ENCODE results near the gene CNOT4. TPM values are rescaled to one million over a fixed set of nuclear protein-coding genes. Genes with fewer than 3 reads are reported as not detected.

The CNOT4 gene
- total RNA-seq, 2 donors from 2014 or later: 11.9 to 12.2 TPM

- Histone ChIP-seq H3K27ac (no peak overlapping the region), H3K9me3 (no peaks in the 10 kb centered on the region), H3K4me1 (no peaks in the 10 kb centered on the region), H3K4me3 (no peak overlapping the region), H3K36me3 (replicated peaks in 1 of 2; ENCODE audit: insufficient read depth in 1 of 2, low read depth in 2 of 2) (no peaks in the 10 kb centered on the region), H3K27me3 (no peaks in the 10 kb centered on the region)
- intact Hi-C loops (cut with DNase I): no loop called here
- TF ChIP-seq CTCF (IDR thresholded peaks at IDR 0.05) (no peak), POLR2A (IDR thresholded peaks at IDR 0.05) (no peak)
- DNase-seq (no peak), ATAC-seq (no peak)
Observed at GRCh38 chr7:135380351-135380750, 129.6 kb downstream of the CNOT4 start.

DNA sequence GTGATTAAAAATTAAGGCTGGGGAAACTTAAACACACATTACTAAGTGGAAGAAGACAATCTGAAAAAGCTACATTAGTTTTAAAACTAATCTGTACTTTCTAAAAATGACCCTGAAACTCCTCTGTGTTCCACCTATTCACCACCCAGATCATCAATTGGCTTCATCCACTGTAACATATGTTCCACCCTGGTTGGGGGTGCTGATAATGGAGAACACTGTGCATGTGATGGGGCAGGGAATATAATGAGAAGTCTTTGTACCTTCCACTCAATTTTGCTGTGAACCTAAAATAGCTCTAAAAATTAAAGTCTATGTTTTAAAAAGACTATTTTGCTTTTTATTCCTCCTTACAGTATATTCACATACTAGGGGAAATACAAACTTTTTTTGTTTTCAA is 132.7 kb downstream of the CNOT4 start:
- intact Hi-C loops (cut with DNase I): no loop called here
- ATAC-seq: no peak
- H3K9me3 ChIP-seq: no peaks in the 10 kb centered on the region

DNA sequence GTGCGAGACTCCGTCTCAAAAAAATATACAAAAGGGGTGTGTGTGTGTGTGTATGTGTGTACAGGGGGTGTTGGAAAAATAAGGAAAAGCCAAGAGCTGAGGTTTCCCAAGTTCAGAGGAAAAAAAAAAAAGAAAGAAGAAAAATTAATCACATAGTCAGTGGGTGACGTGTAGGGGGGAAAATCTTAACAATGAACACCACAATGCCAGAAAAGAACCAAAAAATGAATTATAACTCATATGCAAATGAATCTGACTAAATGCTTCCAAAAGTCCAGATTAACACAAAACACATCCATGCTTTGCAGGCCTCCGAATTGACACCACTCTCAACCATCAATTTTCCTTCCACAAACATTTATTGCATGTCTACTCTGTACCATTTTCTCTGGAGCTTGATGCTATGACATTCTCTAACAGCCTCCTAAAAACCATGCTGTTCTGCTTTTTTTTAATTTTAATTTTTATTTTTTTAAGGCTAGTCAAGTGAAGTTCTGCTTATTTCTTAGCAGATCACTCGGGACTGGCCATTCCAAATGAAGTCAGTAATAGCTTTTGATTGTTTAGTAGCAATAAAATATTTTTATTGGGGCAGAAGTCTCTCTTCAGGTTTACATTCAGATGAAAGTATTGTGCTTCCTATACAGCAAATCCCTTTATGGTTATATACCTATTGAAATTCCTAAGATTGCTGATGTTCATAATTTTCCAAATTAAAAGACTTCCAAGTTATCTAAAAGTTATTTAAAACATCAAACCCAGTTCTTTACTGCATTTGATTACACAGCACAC is 133.8 kb downstream of the CNOT4 start:
- Histone ChIP-seq H3K27ac (no peak overlapping the region), H3K4me3 (no peak overlapping the region), H3K27me3 (no peaks in the 10 kb centered on the region), H3K4me1 (no peaks in the 10 kb centered on the region), H3K36me3 (replicated peaks in 1 of 2; ENCODE audit: insufficient read depth in 1 of 2, low read depth in 2 of 2) (no peaks in the 10 kb centered on the region), H3K9me3 (no peaks in the 10 kb centered on the region)
- WGBS, 2 donors: 95 to 98% methylated on average over 5 of the region's 5 CpGs
- intact Hi-C loops (cut with DNase I): no loop called here
- DNase-seq: no peak
- no peak for ATAC-seq
- TF ChIP-seq POLR2A (IDR thresholded peaks at IDR 0.05) (no peak), CTCF (IDR thresholded peaks at IDR 0.05) (no peak)

More for the DNA sequence above, 132.7 kb downstream of the CNOT4 start:
- Histone ChIP-seq H3K4me1 (no peaks in the 10 kb centered on the region), H3K36me3 (replicated peaks in 1 of 2; ENCODE audit: insufficient read depth in 1 of 2, low read depth in 2 of 2) (no peaks in the 10 kb centered on the region), H3K27me3 (no peaks in the 10 kb centered on the region), H3K4me3 (no peak overlapping the region), H3K27ac (no peak overlapping the region)
- DNase-seq: no peak
- TF ChIP-seq POLR2A (IDR thresholded peaks at IDR 0.05) (no peak), CTCF (IDR thresholded peaks at IDR 0.05) (no peak)

- H3K4me3 ChIP-seq: no peak overlapping the region
- TF ChIP-seq POLR2A (IDR thresholded peaks at IDR 0.05): no peak
- no peak for TF ChIP-seq CTCF (IDR thresholded peaks at IDR 0.05)
- DNase-seq (no peak), ATAC-seq (no peak)
- no peaks in the 10 kb centered on the region for H3K27me3 ChIP-seq
- no peak overlapping the region for H3K27ac ChIP-seq
- intact Hi-C loops (cut with DNase I): no loop called here
- H3K9me3 ChIP-seq: no peaks in the 10 kb centered on the region
- H3K36me3 ChIP-seq (replicated peaks in 1 of 2; ENCODE audit: insufficient read depth in 1 of 2, low read depth in 2 of 2): no peaks in the 10 kb centered on the region
- WGBS, 2 donors: 91 to 93% methylated on average over 3 of the region's 3 CpGs
- no peaks in the 10 kb centered on the region for H3K4me1 ChIP-seq
Observed at GRCh38 chr7:135374736-135375135, 135.2 kb downstream of the CNOT4 start.

GRCh38 chr7:135372222-135372621 is 137.7 kb downstream of the CNOT4 start:
- Histone ChIP-seq H3K27ac (no peak overlapping the region), H3K27me3 (no peaks in the 10 kb centered on the region), H3K4me1 (no peaks in the 10 kb centered on the region), H3K36me3 (replicated peaks in 1 of 2; ENCODE audit: insufficient read depth in 1 of 2, low read depth in 2 of 2) (no peaks in the 10 kb centered on the region), H3K9me3 (no peaks in the 10 kb centered on the region), H3K4me3 (no peak overlapping the region)
- TF ChIP-seq POLR2A (IDR thresholded peaks at IDR 0.05) (no peak), CTCF (IDR thresholded peaks at IDR 0.05) (no peak)
- intact Hi-C loops (cut with DNase I): no loop called here
- no peak for DNase-seq
- 91 to 94% methylated on average over 10 of the region's 10 CpGs for WGBS, 2 donors
- no peak for ATAC-seq

All from body of pancreas (tissue), 4 donors.